Right lobe of liver (tissue), 6 donors: ENCODE data around the gene PTPN13. TPM values are rescaled to one million over a fixed set of nuclear protein-coding genes. Genes with fewer than 3 reads are reported as not detected.

Experiments
- ATAC-seq, 4 donors: fragments of 200-7000 bp; cut with Tn5 transposase; one replicate each; pipeline ENCODE4 v1.9.1; 2020; ENCODE audit warnings: mild to moderate bottlenecking in 4 of 4, moderate library complexity in 4 of 4
- DNase-seq, 3 donors: peaks; one replicate each; pipeline ENCODE4 v3.0.0-alpha.2; 2020
- H3K27ac ChIP-seq, 3 donors: fragments of 200-600 bp; one replicate each; pipeline ENCODE4 v1.8.0; 2022
- H3K27me3 ChIP-seq, 2 donors: fragments of 200-600 bp; one replicate each; pipeline ENCODE4 v1.8.0; 2022
- H3K36me3 ChIP-seq, 4 donors: fragments of 200-600 bp; sonication (generic) in 1 of 4; one replicate each; pipeline versions ENCODE4 v1.5.1 to v1.8.0; 2017 to 2022; ENCODE audit warnings: control low read depth in 1 of 4
- H3K4me1 ChIP-seq, 4 donors: fragments of 200-600 bp; sonication (generic) in 1 of 4; one replicate each; pipeline versions ENCODE4 v1.5.1 to v1.8.0; 2017 to 2022; ENCODE audit warnings: control low read depth in 1 of 4
- H3K4me3 ChIP-seq, 3 donors: fragments of 200-600 bp; one replicate each; pipeline ENCODE4 v1.8.0; 2022
- H3K9me3 ChIP-seq, 4 donors: fragments of 200-600 bp; sonication (generic) in 1 of 4; one replicate each; pipeline versions ENCODE4 v1.5.1 to v1.8.0; 2017 to 2022; ENCODE audit warnings: control low read depth in 1 of 4
- CTCF ChIP-seq, 4 donors: fragments of 200-600 bp in 3 of 4; fragments of 450-650 bp in 1 of 4; IDR thresholded peaks; one replicate each; pipeline versions ENCODE4 v1.5.1 to v1.8.0; 2016 to 2022; ENCODE audit warnings: antibody characterized with exemption in 4 of 4, mild to moderate bottlenecking in 2 of 4
- POLR2A ChIP-seq: fragments of 450-650 bp; IDR thresholded peaks from one replicate; pipeline ENCODE4 v1.6.1; 2017; ENCODE audit warnings: antibody characterized with exemption, mild to moderate bottlenecking
- WGBS: methylation state at CpG from one replicate; pipeline ENCODE4 v1.1.6; 2018; ENCODE audit warnings: low coverage, low lambda C conversion rate; ENCODE audit not compliant: insufficient coverage; ENCODE audit errors: missing lambda C conversion rate; 5-methylcytosine and 5-hydroxymethylcytosine counted together
- intact Hi-C, 2 donors: fragments of 100-400 bp; cut with DNase I; formaldehyde crosslinking; loops; one replicate each; pipeline versions ENCODE4 v1.11.2 to v1.14.1; 2022
- total RNA-seq, 6 experiments: library from RNA; depleted of rRNA in 2 of 6; stranded (reverse); fragments of >200 nt in 2 of 6; fragmentation: NEBNext Ultra II Directional in 3 of 6; extraction: Animal tissue kit (Norgen Biotek cat#: 25700) in 3 of 6; gene quantifications; one replicate each; pipeline versions ENCODE4 v1.1.0 to v1.2.4, GENCODE V29; 2016 to 2023
- donor health status: DM: no; HTN: yes; CAD: no.
- donor health status: DM: no; HTN: no; CAD: no.
- donor health status: DM: no; HTN: no; CAD: no.
- donor health status: DM: no; HTN: yes; CAD: no.
- donor health status: DM: no; HTN: yes; CAD: no.

PTPN13 gene
- total RNA-seq, 6 experiments from 2014 or later: 0.73 to 2.2 (median 1.0) TPM

GRCh38 chr4:86627462-86628135 is 33.5 kb downstream of the PTPN13 start:
- Histone ChIP-seq H3K9me3 (no peaks in the 10 kb centered on the region), H3K36me3 (no peaks in the 10 kb centered on the region), H3K27ac (no peak overlapping the region), H3K4me1 (no peaks in the 10 kb centered on the region), H3K4me3 (no peak overlapping the region), H3K27me3 (no peaks in the 10 kb centered on the region)
- ATAC-seq: no peak
- intact Hi-C loops: no loop called here
- no peak for DNase-seq
- TF ChIP-seq POLR2A: no peak
- no peak for TF ChIP-seq CTCF (IDR thresholded peaks at IDR 0.05)

DNA sequence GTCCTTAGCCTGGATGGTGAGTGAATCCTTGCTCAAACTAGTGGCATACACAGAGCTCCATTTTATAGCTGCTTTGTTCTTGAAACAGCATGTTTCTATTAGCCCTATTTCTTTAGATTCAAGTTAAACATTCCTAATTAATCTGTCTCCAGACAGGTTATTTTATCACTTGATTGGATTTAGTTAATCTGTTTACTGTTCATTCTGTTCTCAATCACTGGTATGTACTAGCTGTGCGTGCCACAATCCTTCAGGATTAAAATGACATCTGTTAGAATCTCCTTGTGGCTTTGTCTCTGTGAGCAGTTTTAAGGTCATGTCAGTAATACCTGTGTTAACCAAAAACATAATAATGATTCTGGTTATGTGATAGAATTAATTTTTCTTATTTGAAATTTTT is 36.5 kb downstream of the PTPN13 start:
- no peaks in the 10 kb centered on the region for H3K27me3 ChIP-seq
- intact Hi-C loops: no loop called here
- WGBS: 60% methylated on average over 1 of the region's 1 CpG
- H3K4me3 ChIP-seq: no peak overlapping the region
- ATAC-seq (no peak), DNase-seq (no peak)
- TF ChIP-seq CTCF (IDR thresholded peaks at IDR 0.05): no peak
- no peak for TF ChIP-seq POLR2A
- H3K4me1 ChIP-seq: no peaks in the 10 kb centered on the region
- no peak overlapping the region for H3K27ac ChIP-seq
- no peaks in the 10 kb centered on the region for H3K36me3 ChIP-seq
- no peaks in the 10 kb centered on the region for H3K9me3 ChIP-seq

DNA sequence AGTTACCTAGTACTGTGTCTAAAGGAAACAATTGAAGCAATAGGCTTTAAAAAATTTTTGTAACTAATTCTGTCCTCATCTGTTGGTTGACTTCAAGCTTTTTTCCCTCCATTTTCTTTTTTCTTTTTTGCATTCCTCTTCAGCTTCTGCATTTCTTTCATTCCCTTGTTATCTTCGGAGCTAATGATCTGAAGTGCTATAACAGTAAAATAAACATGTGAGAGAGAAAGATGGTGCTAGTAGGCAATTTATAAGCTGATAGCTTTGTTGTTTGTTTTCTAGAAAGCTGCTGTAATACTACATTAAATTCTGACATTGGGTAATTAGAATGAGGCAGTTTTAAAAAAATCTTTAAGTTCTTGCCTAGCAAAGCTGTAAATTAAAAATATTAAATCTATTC is 37.1 kb downstream of the PTPN13 start:
- intact Hi-C loops: no loop called here
- 25% methylated on average over 1 of the region's 1 CpG for WGBS
- no peak overlapping the region for H3K27ac ChIP-seq
- no peak for ATAC-seq
- DNase-seq: no peak
- no peaks in the 10 kb centered on the region for H3K27me3 ChIP-seq
- H3K9me3 ChIP-seq: no peaks in the 10 kb centered on the region
- H3K4me3 ChIP-seq: no peak overlapping the region
- TF ChIP-seq POLR2A (no peak), CTCF (IDR thresholded peaks at IDR 0.05) (no peak)
- H3K4me1 ChIP-seq: no peaks in the 10 kb centered on the region
- H3K36me3 ChIP-seq: no peaks in the 10 kb centered on the region

- H3K27me3 ChIP-seq: no peaks in the 10 kb centered on the region
- H3K4me1 ChIP-seq: no peaks in the 10 kb centered on the region
- intact Hi-C loops: no loop called here
- DNase-seq (no peak), ATAC-seq (no peak)
- TF ChIP-seq CTCF (IDR thresholded peaks at IDR 0.05): no peak
- TF ChIP-seq POLR2A: no peak
- 47% methylated on average over 2 of the region's 2 CpGs for WGBS
- no peaks in the 10 kb centered on the region for H3K36me3 ChIP-seq
- no peaks in the 10 kb centered on the region for H3K9me3 ChIP-seq
- H3K27ac ChIP-seq: no peak overlapping the region
- no peak overlapping the region for H3K4me3 ChIP-seq
Measured at GRCh38 chr4:86633854-86634253, 39.7 kb downstream of the PTPN13 start.

DNA sequence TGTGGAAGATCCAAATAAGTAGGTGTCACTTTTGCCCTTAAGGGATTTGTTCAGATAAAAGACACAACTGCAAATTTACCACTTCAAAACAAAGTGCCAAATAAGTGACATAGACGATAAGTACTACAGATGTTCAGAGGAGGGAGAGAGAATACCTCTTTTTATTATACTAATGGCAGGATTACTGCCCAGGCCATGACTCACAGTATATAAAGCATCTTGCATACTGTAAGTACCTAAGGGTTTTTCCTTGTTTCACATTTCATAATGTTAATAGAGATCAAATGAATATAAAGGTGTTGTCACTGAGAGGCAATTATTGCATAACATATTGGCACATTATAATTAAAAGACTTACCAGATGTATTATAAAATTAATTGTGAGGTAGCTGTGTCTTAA is 46.4 kb downstream of the PTPN13 start:
- Histone ChIP-seq H3K4me3 (no peak overlapping the region), H3K27me3 (no peaks in the 10 kb centered on the region), H3K4me1 (no peaks in the 10 kb centered on the region), H3K27ac (no peak overlapping the region), H3K36me3 (no peaks in the 10 kb centered on the region), H3K9me3 (no peaks in the 10 kb centered on the region)
- DNase-seq: no peak
- WGBS: 75% methylated on average over 1 of the region's 1 CpG
- intact Hi-C loops: no loop called here
- no peak for TF ChIP-seq POLR2A
- no peak for TF ChIP-seq CTCF (IDR thresholded peaks at IDR 0.05)
- ATAC-seq: no peak
